Cardiac fibroblast (primary cell): ENCODE data around the gene ANKMY1.
A peak's percentile ranks its signal among the peaks of the same experiment; 100 is the strongest.

Experiments
- DNase-seq, 2 donors: peaks; one replicate each; pipeline versions ENCODE4 v3.0.0 to v3.0.0-alpha.2; 2010; ENCODE audit warnings: low read depth in 2 of 2
- H3K4me3 ChIP-seq, 2 donors: replicated peaks in 1 of 2; 1 replicate in 1 of 2; 2 replicates in 1 of 2; pipeline ENCODE4 v1.5.1; 2011; ENCODE audit warnings: low read depth in 2 of 2, low read length in 2 of 2, mild to moderate bottlenecking in 2 of 2, moderate library complexity in 1 of 2
- CTCF ChIP-seq: IDR thresholded peaks from one replicate; pipeline ENCODE4 v1.5.1; 2011; ENCODE audit warnings: low read depth, mild to moderate bottlenecking, low read length, inconsistent platforms

The ANKMY1 gene

GRCh38 chr2:240519396-240520129 is 38.2 kb downstream of the ANKMY1 start:
- peak; percentile 45 to 51 for DNase-seq
- peak overlapping the region in 1 of 2 donors; percentile 7 for H3K4me3 ChIP-seq
- no peak for TF ChIP-seq CTCF

DNA sequence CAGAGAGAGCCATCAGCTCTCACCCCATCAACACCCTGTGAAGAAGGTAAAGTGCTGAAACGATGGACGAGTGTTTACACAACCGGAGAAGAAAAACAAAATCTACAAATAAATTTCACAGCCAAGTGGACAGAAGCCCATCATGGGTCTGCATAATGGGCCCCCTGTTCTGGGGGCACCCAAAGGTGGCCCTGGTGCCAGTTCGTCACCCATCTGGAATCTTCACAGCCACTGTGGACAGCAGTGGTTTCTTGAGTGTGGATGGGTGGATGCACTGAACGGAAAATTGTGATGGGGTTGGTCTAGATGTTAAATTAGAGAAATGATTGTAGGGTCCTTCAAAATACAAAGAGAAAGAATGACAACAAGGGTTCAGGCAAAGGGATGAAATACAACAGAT is 38.8 kb downstream of the ANKMY1 start:
- DNase-seq: no peak
- no peak for TF ChIP-seq CTCF
- no peak overlapping the region for H3K4me3 ChIP-seq

- no peak overlapping the region for H3K4me3 ChIP-seq
- TF ChIP-seq CTCF: no peak
- no peak for DNase-seq
Measured at GRCh38 chr2:240517342-240517741, 40.4 kb downstream of the ANKMY1 start.

DNA sequence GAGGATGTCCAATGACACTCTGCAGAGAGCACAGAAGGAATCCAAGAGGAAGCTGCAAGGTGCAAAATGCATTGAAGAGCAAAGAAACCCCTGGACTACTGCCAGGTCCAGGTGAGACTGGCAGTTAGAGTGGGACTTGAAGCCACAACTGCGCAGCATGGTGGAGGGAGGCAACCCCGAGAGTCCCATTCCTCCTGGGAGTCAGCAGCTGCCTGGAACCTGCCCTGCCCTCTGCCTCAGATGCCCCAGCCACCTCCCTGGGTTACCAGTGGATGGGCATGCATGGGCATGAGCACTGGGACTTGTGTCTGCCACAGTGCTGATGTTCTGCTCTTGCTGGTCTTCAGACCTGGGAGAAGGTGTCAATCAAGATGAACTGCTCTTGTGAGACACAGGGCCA is 43.2 kb downstream of the ANKMY1 start:
- no peak overlapping the region for H3K4me3 ChIP-seq
- no peak for DNase-seq
- TF ChIP-seq CTCF: no peak

GRCh38 chr2:240513549-240514287 is 44.1 kb downstream of the ANKMY1 start:
- no peak overlapping the region for H3K4me3 ChIP-seq
- DNase-seq: peak; percentile 85 to 91
- TF ChIP-seq CTCF: peak; percentile 98

- H3K4me3 ChIP-seq: no peak overlapping the region
- TF ChIP-seq CTCF: no peak
- no peak for DNase-seq
Measured at GRCh38 chr2:240512666-240513535, 44.9 kb downstream of the ANKMY1 start.
